Measurements from ENCODE around the gene TMPRSS11A.

The TMPRSS11A gene

GRCh38 chr4:67861513-67861912 lies 101.8 kb downstream of the TMPRSS11A start:
- no peak for DNase-seq
